GM08714 (cell line): Measurements from ENCODE around the gene SKAP1.

ENCODE experiments used
- H3K4me3 ChIP-seq: fragments of 200-500 bp; sonication (Bioruptor generic); 2 replicates; pipeline ENCODE4 v1.5.1; 2014; ENCODE audit warnings: mild to moderate bottlenecking, low read length, inconsistent platforms
- ZNF274 ChIP-seq: IDR thresholded peaks from 2 replicates; pipeline ENCODE4 v1.6.1; 2012; ENCODE audit warnings: mild to moderate bottlenecking, low read depth, low read length

The SKAP1 gene

DNA sequence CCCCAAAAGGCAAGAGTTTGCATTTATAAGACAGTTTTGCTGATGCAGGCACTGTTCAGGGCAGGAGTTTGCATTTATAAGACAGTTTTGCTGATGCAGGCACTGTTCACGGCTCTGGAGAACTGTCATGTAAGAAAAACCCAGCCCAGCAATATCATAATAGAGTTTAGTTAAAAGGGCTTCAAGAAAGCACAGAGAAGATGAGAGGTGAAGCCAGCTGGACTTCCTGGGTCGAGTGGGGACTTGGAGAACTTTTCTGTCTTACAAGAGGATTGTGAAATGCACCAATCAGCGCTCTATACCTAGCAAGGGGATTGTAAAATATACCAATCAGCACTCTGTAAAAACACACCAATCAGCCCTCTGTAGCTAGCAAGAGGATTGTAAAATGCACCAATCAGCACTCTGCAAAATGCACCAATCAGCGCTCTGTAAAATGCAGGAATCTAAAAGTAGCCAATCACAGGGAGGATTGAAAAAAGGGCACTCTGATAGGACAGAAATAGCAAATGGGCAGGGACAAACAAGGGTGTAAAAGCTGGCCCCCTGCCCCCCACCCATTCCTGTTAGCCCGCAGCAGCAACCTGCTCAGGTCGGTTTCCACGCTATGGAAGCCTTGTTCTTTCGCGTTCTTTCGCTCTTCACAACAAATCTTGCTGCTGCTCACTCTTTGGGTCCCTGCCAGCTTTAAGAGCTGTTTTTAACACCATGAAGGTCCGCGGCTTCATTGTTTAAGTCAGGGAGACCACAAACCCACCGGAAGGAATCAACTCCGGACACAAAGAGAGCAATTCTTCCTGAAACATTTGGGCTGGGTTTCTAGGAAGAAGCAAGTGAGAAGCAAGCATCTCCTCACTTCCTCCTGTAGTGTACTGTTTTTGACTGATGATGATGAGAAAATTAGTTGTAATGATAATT, 327.0 kb downstream of the SKAP1 start:
- TF ChIP-seq ZNF274, result no peak
- no peak overlapping the region for H3K4me3 ChIP-seq

DNA sequence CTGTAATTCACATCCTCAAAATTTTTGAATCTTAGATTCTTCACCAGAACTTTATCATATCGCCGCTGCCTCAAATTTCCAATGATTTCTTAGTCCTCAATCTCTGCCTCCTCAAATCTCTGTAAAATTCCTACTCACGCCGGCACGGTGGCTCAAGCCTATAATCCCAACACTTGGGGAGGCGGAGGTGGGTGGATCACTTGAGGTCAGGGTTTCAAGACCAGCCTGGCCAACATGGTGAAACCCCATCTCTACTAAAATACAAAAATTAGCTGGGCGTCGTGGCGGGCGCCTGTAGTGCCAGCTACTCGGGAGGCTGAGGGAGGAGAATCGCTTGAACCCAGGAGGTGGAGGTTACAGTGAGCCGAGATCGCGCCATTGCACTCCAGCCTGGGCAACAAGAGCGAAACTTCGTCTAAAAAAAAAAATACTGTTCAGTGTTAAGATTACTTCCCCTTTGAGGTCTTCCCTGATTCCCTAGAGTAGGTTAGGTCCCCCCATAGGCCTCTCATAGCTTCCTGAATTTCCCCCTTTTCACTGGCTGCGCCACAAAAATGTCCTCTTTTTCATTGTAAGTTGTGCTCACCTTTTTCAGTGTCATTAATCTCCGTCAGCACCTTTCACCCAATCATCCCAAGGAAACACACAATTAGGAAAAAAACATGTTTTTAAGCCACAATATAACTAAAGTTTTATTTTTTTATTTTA, 327.8 kb downstream of the SKAP1 start:
- TF ChIP-seq ZNF274, result no peak
- peak overlapping the region; percentile 68; the same call in 1 of the 2 replicates for H3K4me3 ChIP-seq

DNA sequence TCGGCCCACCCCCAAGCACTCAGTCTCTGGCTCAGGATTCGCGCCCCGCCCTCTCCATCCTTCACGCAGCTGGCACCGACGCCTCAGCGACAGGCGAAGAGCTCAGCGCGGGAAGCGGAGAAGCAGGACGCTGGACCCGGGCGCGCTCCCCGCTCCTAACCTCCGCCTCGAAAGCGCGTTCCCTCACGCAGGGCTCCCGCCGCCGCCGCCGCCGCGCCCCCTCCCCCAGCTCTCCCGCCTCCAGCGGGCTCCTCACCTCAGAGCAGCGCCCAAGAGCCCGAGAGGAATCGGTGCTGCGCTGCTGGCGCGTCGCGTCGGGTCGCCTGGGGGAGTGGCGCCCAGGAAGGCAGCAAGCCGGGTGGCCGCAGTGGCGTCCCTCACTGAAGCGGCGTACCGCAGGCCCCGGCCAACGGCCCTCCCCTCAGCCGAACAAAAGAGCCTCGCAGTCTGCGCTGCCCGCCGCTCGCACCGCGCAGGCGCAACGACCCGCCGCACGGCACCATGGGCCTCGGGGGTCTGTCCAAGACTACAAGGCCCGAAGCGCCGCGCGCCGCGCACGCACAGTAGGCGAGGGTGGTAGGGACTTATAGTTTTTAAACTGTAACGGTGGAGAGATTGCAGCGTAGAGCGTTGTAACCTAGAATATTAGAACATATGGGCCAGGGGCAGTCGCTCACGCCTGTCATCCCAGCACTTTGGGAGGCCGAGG, 328.8 kb downstream of the SKAP1 start, which contains the start of gene CBX1:
Gene CBX1, minus strand, starts transcription at position 467 of the 709 bp plus-strand sequence. CDS start 24,474 bp downstream, outside the sequence.
- peak within 1 kb of the TSS; percentile 68 for H3K4me3 ChIP-seq
- no peak for TF ChIP-seq ZNF274

- peak overlapping the region; percentile 68 for H3K4me3 ChIP-seq
- TF ChIP-seq ZNF274, result no peak
Observed at GRCh38 chr17:48100591-48101011, 329.4 kb downstream of the SKAP1 start.

- no peak for TF ChIP-seq ZNF274
- H3K4me3 ChIP-seq, result peak overlapping the region; percentile 68
Observed at GRCh38 chr17:48100160-48100559, 329.9 kb downstream of the SKAP1 start.

GRCh38 chr17:48095611-48096010, 334.4 kb downstream of the SKAP1 start:
- no peak for TF ChIP-seq ZNF274

GRCh38 chr17:48093341-48094045, 336.5 kb downstream of the SKAP1 start:
- no peak for TF ChIP-seq ZNF274
- no peak overlapping the region for H3K4me3 ChIP-seq

More at GRCh38 chr17:48095611-48096010, 334.4 kb downstream of the SKAP1 start:
- H3K4me3 ChIP-seq, result no peak overlapping the region

- TF ChIP-seq ZNF274, result no peak
- no peak overlapping the region for H3K4me3 ChIP-seq
Observed at GRCh38 chr17:48084932-48085331, 345.1 kb downstream of the SKAP1 start.
